Activated gamma-delta T cell treated with anti-CD3 and anti-CD28 coated beads, Interleukin-2, amount 50 U/mL, for 16 hours (primary cell): ENCODE data around the gene KAZN.

Experiments used
- DNase-seq: peaks from one replicate; pipeline ENCODE4 v3.0.0-alpha.2; 2020; ENCODE audit warnings: low read depth

The KAZN gene

DNA sequence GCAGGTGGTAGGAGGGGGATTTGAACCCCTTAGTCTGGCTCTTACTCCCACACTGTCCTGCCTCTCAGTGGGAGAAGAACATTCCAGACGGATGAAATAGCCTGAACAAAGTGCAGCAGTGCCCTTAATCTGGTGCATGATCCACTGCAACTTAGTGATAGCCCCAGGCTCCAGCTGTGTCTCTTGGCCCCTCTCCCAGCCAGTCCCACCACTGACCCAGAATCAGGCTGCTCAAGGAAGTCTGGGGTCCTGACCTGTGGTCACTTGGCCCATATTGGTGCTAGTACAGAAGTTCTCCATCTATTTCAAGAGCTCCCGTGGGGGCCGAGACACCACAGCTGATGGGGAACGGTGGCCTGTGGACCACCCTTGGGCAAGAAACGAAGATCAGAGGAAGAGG is 255.0 kb downstream of the KAZN start:
- no peak for DNase-seq

DNA sequence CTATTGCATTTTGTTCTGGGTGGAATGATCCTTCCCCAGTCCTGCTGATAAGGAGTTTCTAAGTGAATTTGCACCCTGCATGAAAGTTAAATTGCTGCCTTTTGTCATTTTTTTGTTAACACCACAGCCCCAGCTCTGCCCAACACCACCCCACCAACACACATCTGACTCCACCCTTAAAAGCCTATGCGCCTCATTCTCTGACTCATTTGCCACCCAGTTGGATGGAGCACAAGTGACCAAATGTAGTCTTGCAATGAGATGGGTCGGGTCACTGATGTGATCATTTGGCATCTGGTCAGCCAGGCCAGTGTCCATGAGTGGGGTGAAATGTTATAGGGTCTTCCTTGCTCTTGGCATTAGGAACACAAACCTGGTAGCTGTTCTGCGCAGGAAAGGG is 256.8 kb downstream of the KAZN start:
- DNase-seq = no peak

DNA sequence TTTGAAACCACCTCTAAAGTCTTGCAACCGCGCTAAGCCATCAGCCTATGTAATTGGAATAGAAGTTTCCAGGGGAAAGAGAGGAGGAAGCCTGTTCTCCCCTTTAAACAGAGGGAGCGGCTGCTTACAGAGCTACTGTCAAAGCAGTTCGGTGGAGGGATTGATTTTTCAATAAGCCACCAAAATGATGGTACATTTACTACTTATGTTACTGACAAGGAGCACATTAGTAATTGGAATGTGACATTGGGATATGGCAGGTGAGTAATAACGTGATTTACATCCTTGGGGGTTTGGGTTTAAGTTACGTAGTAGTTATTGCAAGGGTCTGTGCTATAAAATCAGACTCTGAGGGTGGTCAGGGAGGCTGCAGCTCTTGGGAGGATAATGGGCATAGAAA is 257.3 kb downstream of the KAZN start:
- no peak for DNase-seq

DNA sequence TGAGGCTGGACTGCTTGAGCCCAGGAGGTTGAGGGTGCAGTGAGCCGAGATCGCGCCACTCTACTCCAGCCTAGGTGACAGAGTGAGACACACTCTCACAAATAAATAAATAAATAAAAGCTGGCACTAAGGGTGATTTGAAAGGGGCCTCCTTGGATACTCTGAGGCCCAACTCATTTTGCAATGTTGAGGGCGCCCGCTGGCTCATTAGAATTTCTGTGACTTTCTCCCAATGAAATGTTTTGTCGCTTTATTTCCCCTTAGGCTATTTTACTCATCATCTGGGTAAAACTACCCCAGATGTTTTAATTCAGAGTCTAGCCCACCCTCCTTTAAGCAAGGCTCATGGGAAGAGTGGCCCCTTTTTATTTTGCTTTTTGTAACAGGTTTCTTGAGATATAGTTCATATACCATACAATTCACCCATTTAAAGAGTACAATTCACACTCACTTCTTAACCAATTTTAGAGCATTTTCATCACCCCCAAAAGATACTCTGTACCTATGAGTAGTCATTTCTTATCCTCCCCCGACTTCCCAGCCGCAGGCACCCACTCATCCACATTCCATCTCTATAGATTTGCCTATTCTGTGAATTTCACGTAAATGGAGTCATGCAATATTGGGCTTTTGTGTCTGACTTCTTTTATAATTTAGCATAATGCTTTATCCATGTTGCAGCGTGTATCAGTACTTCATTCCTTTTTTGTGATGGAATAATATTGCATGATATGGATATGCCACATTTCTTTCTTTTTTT is 259.1 kb downstream of the KAZN start:
- no peak for DNase-seq

DNA sequence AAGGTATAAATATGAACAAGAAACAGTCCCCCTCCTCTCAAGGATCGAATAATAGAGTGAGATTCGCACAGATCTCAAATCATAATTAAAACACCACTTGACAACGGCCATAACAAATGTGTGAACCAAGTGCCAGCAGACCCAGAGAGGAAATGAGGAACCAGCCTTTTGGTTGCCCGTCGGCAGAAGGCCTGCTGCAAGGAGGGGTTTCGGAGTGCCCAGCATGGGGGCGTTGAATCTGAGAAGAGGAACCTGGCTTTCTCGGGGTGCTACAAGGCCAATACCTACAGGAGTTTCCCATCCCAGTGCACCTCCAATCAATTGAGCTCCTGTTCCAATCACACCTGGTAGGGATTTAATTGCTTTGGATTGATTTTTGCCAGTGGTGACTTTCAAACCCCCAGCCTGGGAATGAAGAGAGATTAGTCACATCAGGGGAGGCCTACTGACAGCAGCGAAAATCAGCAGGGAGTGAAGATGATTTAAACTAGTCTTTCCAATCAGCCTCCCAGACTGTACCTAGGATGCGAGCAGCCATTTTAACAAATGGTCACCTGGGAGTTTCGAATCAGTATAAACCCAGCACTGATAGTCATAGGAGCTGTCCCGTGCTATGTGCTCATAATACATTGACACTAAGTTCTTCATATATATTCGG is 263.8 kb downstream of the KAZN start:
- no peak for DNase-seq

DNA sequence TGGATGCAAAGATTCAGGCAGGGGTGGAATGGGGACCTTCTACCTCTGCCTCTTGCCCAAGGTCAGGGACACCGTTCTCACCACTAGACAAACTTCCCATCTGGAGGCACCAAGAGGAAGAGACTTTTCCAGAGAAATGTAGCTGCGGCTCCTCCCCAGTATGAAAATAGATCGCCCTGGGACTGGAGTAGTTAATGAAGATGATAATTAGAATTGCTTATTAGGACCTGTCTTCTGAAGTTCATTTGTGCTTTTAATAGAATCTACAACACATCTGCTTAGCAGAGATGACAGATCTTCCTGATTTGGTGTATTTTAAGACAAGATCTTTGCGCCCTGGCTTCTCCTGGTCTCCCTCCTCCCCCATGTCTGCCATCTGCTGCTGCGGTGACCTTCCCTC is 266.6 kb downstream of the KAZN start:
- DNase-seq = no peak

DNA sequence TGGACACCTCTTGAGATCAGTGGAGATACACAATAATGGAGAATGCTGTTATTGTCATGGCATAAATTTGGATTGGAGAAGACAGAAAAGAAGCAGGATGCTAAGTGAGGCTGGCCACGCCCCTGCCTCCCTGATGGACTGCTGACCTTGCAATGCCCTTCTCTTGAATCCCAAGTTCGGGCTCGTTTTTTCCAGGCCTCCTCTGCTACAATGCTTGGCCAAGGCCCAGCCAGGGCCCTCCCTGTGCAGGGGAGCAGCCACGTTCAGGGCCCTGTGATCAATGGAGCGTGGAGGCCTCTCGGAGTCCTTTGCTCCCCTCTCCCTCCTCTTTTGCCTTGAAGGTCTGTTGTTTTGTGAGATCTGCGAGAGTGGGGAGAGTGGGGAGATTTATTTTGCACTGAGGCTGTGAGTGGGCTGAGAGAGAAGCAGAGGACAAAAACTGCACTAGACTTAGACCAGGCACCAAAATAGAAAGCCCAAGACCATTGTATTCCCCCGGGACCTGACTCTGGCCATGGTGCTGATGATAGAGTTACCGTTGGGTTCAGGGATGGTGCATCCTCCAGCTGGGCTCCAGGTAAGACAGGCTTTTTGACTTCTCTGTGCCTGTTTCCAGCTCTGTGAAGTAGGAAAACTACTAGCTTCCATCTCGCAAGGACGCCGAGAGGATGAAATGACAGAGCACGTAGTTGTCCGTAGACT is 268.6 kb downstream of the KAZN start:
- no peak for DNase-seq

DNA sequence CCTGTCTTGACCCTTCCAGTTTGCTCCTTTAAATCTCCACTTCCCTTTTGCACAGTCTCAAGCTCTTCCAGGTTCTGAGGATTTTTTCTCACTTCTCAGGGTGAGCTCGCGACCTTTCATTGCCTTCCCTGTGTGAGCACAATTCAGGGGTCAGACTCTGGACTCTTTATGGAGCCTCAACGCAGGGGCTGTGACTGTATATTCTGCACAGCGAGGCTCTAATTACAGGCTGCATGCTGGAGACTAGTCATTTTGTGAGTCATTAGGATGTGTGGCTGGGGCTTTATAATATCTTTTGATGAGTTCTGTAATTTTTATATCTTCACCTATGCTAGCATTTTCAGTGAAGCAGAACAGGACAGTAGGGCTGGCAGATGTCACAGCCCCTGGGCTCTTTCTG is 270.7 kb downstream of the KAZN start:
- DNase-seq = no peak

DNA sequence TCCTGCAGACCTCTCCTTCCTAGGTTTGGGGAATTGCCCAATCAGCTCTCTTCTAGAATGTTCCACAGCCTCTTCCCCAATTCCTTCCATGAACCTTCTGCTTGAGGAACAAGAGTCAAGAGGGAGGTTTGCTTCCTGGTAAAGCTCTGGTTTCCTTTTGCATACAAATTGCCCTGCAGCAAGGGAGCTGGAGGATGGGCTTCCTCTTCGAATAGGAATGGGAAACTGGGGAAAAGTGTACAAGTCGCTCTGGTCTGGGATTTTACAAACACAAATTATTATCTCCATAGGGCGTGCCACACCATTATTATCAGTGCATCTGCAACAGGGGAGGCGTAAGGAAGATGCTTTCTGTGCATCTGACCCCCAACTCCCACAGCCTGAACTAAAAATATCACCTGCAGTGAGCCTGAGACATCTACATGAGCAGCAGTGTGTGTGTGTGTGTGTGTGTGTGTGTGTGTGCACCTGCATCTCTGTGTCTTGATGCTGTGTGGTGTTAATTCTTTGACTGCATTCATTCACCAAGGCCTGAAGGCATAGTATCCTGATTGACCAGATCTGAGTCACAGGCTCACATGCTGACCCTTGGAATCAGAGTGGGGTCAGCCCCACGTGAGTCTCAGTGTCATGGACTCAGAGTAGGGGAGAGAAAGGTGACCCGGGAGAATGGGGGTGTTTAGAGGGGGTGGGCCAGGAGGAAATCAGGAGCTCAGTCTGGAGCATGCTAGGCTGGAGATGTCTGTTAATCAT is 272.9 kb downstream of the KAZN start:
- DNase-seq = no peak

DNA sequence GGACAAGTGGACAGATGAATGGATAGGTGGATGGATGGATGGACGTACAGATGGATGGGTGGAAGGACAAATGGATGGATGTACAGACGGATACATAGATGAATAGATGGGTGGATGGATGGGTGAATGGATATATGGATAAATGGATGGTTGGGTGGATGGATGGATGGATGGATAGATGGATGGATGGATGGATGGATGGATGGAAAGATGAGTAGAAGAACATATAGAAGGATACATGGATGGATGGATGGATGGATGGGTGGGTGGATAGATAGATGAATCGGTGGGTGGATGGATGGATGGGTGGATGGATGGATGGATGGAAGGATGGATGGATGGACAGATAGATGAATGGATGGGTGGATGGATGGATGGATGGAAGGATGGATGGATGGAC is 274.3 kb downstream of the KAZN start:
- no peak for DNase-seq

- DNase-seq = no peak
Measured at GRCh38 chr1:14873677-14874076, 275.2 kb downstream of the KAZN start.

- DNase-seq = no peak
Measured at GRCh38 chr1:14875524-14876509, 277.3 kb downstream of the KAZN start.

DNA sequence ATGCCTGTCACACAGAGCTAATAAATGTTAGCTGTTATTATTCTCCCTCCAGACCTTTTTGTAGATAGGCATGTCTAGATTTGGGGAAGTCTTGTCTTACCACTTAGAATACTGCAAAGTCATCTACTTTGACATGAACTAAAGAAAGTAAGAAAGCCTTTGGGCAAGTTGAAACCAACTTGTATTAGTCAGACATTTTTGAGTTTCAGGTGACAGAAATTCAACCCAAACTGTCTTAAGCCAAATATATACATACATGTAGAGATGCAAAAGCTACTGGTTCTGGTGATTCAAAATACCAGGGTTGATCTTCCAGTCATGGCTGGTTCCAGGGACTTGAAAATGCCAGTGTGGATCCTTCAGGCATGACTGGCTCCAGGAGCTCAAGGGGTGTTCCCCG is 278.3 kb downstream of the KAZN start:
- DNase-seq = no peak

GRCh38 chr1:14877224-14877623 is 278.7 kb downstream of the KAZN start:
- DNase-seq = no peak

DNA sequence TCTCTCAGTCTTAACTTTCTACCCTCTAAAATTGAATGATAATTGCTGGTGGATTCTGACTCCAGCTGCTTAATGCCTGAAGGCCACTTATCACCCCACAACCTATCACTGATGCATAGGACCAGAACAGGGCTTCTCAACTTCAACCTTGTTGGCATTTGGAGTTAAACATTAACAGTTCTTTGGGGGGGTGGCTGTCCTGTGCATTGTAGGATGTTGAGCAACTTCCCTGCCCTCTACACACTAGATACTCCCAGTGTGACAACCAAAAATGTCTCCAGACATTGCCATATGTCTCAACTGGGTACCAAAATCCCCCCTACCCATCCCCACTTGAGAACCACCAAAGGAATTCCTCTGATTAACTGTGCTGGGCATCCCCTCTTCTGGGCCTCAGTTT is 279.6 kb downstream of the KAZN start:
- DNase-seq = no peak

DNA sequence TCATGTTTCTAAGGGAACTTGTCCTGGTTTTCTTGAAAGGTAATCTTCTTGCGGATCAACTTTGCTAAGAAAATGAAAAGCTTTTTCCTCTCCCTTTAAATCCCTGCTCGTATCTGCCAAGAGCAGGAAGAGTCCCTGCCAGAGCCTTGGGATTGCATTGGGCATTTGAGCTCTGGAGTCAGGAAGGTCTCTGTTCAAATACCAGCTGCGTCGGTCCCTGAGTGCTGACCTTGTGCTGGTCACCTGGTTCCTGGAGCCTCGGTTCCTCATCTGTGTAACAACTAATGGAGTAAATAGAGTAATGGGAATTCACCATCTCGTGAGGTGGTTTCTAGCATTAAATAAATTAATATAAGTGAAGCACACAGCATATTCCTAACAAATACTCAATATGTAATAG is 280.5 kb downstream of the KAZN start:
- DNase-seq = no peak

DNA sequence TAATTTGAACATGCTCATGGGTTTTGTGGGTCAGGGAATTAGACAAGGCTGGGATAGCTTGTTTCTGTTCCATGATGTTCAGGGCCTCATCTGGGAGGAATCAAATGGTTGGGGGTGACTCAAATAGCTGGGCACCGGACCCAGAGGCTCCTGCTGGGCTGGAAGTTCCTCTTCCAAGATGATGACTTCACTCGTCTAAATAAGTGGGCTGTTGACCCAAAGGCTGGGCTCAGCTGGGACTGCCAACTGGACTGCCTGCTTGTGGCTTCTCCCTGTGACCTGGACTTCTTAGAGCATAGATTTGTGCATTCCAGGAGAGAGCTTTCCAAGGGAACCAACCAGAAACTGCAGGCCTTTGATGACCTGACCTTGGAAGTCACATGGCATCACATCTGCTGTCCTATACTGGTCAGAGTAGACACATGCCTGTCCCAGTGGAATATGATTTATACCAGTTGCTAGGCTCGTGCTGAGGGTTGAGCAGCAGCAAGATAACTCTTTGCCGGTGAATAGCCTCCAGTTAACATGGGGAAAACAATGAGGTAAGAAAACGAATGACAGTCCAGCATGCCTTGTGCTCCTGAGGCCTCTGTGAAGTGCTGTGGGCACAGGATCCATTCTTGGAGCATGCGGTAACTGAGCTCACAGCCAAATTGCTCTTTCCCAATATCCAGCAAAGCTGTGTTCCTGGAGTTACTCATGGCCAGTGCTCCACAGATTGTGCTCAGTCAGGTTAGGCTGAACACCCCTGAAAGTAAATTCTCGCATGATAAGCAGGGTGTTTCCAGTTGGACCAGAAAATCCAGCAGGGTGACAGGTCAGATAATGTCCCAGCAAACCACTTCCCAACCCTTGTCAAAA is 282.2 kb downstream of the KAZN start:
- DNase-seq = no peak

GRCh38 chr1:14881775-14882672 is 283.5 kb downstream of the KAZN start:
- no peak for DNase-seq

GRCh38 chr1:14884614-14885175 is 286.2 kb downstream of the KAZN start:
- no peak for DNase-seq
